Memory B cell (primary cell): ENCODE measurements around the gene SOX1.
A peak's percentile ranks its signal among the peaks of the same experiment; 100 is the strongest.

Experiments
- ATAC-seq: fragments of 150-1000 bp; cut with Tn5 transposase; 2 replicates; pipeline ENCODE4 v1.10.0; 2021; ENCODE audit warnings: low read depth, mild to moderate bottlenecking, moderate library complexity
- DNase-seq, 2 donors: peaks; one replicate each; pipeline ENCODE4 v3.0.0; 2022; ENCODE audit warnings: low spot score in 2 of 2
- H3K27ac Mint-ChIP-seq: one replicate; pipeline ENCODE4 v1.8.0; 2022; ENCODE audit warnings: mild to moderate bottlenecking, moderate library complexity, mixed read lengths
- H3K27me3 Mint-ChIP-seq: one replicate; pipeline ENCODE4 v1.8.0; 2022; ENCODE audit warnings: mixed read lengths
- H3K36me3 Mint-ChIP-seq: one replicate; pipeline ENCODE4 v1.8.0; 2022; ENCODE audit warnings: mild to moderate bottlenecking, mixed read lengths
- H3K4me1 Mint-ChIP-seq: one replicate; pipeline ENCODE4 v1.8.0; 2022; ENCODE audit warnings: mixed read lengths
- H3K4me3 Mint-ChIP-seq: one replicate; pipeline ENCODE4 v1.8.0; 2022; ENCODE audit warnings: mild to moderate bottlenecking, moderate library complexity, mixed read lengths
- H3K9me3 Mint-ChIP-seq: one replicate; pipeline ENCODE4 v1.8.0; 2022; ENCODE audit warnings: mixed read lengths

SOX1 gene

GRCh38 chr13:112055036-112055914, 11.7 kb upstream of the SOX1 start:
- Mint-ChIP-seq H3K36me3 (peaks cover 2% of the 10 kb centered on the region), H3K4me1 (no peaks in the 10 kb centered on the region), H3K9me3 (no peaks in the 10 kb centered on the region), H3K27me3 (peaks cover 22% of the 10 kb centered on the region), H3K27ac (peak overlapping the region; percentile 38), H3K4me3 (no peak overlapping the region)
- ATAC-seq (no peak), DNase-seq (no peak)

DNA sequence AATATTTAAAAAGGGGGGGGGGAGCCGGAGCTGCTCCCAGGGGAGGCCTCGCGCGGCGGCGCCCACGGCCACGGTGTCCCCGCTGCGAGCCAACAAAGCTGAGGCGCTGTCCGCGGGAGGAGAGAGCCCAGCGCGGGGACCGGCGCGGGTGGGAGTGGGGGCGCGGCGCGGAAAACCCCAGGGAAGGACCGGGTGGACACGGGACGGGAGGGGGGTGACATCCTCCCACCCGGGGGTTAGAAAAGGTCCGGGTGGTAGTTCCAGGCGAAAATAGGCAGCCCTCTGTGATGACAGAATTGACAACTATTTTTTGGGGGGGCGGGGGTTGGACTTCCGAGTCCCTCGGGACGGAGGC, 11.1 kb upstream of the SOX1 start:
- Mint-ChIP-seq H3K27ac (no peak overlapping the region), H3K27me3 (peaks cover 24% of the 10 kb centered on the region), H3K9me3 (no peaks in the 10 kb centered on the region), H3K4me1 (no peaks in the 10 kb centered on the region), H3K36me3 (peaks cover 2% of the 10 kb centered on the region), H3K4me3 (no peak overlapping the region)
- DNase-seq (no peak), ATAC-seq (no peak)

DNA sequence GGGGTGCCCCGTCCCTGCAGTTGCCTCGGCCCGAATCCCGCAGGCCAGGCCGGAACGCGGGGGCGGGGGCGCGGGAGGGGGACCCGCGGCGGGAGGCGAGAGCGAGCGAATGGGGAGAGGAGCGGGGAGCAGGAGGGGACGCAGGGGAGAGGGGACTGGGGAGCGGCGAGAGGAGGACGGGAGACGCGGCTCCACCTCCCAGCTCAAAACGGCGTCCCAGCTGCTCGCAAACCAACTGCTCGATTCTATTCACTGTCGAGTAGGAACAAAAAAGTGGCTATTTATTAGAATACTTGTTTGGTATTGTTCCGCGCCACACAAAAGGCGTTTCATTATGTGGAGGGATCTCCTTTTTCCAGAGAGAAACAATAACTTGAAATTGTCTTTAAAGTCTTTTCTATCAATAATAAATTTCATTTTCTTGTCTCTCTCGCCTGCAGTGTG, 10.6 kb upstream of the SOX1 start:
- Mint-ChIP-seq H3K9me3 (no peaks in the 10 kb centered on the region), H3K27ac (no peak overlapping the region), H3K27me3 (peaks cover 24% of the 10 kb centered on the region), H3K4me3 (no peak overlapping the region), H3K36me3 (peaks cover 2% of the 10 kb centered on the region), H3K4me1 (no peaks in the 10 kb centered on the region)
- DNase-seq, result no peak
- ATAC-seq, result no peak

- no peak overlapping the region for H3K4me3 Mint-ChIP-seq
- peaks cover 25% of the 10 kb centered on the region for H3K27me3 Mint-ChIP-seq
- no peak overlapping the region for H3K27ac Mint-ChIP-seq
- no peak for ATAC-seq
- H3K4me1 Mint-ChIP-seq, result no peaks in the 10 kb centered on the region
- peaks cover 2% of the 10 kb centered on the region for H3K36me3 Mint-ChIP-seq
- DNase-seq, result no peak
- H3K9me3 Mint-ChIP-seq, result no peaks in the 10 kb centered on the region
Observed at GRCh38 chr13:112056739-112057438, 10.1 kb upstream of the SOX1 start.

DNA sequence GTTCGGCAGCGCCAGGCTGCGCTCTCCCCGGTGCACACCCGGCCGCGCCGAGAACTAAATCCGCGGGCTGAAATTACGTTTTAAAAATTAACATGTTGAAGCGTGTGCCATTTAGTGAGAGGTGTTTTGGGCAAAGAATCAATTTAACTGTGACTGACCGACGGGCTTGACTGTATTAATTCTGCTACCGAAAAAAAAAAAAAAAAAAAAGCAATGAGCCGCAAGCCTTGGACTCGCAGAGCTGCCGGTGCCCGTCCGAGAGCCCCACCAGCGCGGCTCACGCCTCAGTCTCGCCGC, 9.6 kb upstream of the SOX1 start:
- Mint-ChIP-seq H3K4me1 (no peaks in the 10 kb centered on the region), H3K27me3 (peaks cover 26% of the 10 kb centered on the region), H3K4me3 (no peak overlapping the region), H3K36me3 (peaks cover 2% of the 10 kb centered on the region), H3K27ac (no peak overlapping the region), H3K9me3 (no peaks in the 10 kb centered on the region)
- DNase-seq (no peak), ATAC-seq (no peak)

GRCh38 chr13:112057736-112058518, 9.0 kb upstream of the SOX1 start:
- Mint-ChIP-seq H3K4me3 (no peak overlapping the region), H3K9me3 (no peaks in the 10 kb centered on the region), H3K27ac (no peak overlapping the region), H3K36me3 (peaks cover 2% of the 10 kb centered on the region), H3K27me3 (peaks cover 26% of the 10 kb centered on the region), H3K4me1 (no peaks in the 10 kb centered on the region)
- ATAC-seq (no peak), DNase-seq (no peak)

DNA sequence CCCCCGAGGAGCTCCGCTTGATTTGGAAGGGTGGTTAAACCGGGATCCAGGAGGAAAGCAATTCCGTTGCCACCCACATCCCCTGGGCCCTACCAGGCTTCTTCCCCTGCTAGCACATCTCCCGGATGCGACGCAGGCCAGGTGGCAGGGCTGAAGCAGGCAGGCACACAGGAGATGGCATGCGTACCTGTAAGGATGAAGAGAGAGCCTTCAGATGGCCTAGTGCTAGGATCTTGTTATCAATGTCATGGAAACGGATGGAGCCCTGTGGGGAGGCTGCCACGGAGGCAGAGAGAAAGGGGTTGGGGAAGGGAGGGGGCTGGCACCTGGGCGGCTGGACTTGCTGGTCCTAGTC, 8.5 kb upstream of the SOX1 start:
- Mint-ChIP-seq H3K27ac (no peak overlapping the region), H3K9me3 (peaks cover 2% of the 10 kb centered on the region), H3K4me1 (no peaks in the 10 kb centered on the region), H3K36me3 (peaks cover 2% of the 10 kb centered on the region), H3K4me3 (no peak overlapping the region), H3K27me3 (peaks cover 26% of the 10 kb centered on the region)
- DNase-seq, result no peak
- ATAC-seq, result no peak

DNA sequence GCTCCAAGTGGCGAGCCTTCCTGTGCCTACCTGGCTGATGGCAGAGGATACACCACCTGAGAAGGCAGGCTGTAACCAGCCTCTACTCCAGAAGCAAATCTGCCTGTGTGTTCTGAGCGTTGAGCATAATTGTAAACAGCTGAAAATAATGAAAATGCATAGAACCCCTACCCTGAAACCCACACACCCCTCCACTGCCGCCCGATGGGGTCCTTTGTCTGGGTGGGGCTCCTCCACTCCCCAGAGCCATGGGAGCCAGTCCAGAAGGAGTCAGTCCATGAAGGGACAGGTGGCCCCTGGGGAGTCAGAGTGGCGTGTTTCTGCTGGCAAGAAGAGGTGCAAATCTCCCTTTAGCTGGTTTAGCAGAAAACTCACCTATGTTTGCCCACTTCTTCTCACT, 8.0 kb upstream of the SOX1 start:
- Mint-ChIP-seq H3K4me3 (no peak overlapping the region), H3K4me1 (no peaks in the 10 kb centered on the region), H3K36me3 (peaks cover 2% of the 10 kb centered on the region), H3K27me3 (peaks cover 26% of the 10 kb centered on the region), H3K9me3 (peaks cover 2% of the 10 kb centered on the region), H3K27ac (no peak overlapping the region)
- ATAC-seq, result no peak
- DNase-seq, result no peak

- Mint-ChIP-seq H3K36me3 (peaks cover 2% of the 10 kb centered on the region), H3K27ac (no peak overlapping the region), H3K9me3 (peaks cover 2% of the 10 kb centered on the region), H3K4me3 (no peak overlapping the region), H3K27me3 (peaks cover 28% of the 10 kb centered on the region), H3K4me1 (no peaks in the 10 kb centered on the region)
- no peak for DNase-seq
- ATAC-seq, result no peak
Observed at GRCh38 chr13:112059457-112060281, 7.3 kb upstream of the SOX1 start.

DNA sequence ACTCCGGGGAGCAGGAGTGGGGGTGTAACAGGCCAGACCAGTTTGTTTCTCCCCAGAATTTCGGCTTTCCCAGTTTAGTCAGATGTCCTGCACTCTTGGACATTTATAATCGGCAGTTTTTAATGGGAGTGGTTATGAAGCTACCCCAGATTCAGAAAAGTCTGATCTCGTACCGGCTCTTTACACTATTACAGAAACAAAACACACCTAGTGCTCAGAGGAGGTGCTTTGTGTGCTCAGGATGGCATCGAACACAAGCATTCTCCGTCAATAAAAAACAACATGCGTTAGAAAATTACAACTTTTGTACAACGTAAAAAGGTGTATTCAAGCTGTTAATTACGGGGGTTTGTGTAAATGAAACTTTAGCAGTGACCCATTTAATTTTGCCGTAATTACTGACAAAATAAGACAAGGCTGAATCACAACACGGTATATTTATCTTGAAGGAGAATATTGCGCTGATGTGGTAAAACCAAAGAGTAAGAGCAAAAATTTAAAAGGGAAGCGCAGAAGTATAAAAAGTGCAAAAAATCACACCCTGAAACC, 6.6 kb upstream of the SOX1 start:
- peaks cover 2% of the 10 kb centered on the region for H3K9me3 Mint-ChIP-seq
- no peak overlapping the region for H3K27ac Mint-ChIP-seq
- no peaks in the 10 kb centered on the region for H3K4me1 Mint-ChIP-seq
- no peak overlapping the region for H3K4me3 Mint-ChIP-seq
- ATAC-seq, result no peak
- peaks cover 23% of the 10 kb centered on the region for H3K27me3 Mint-ChIP-seq
- H3K36me3 Mint-ChIP-seq, result peaks cover 2% of the 10 kb centered on the region
- no peak for DNase-seq

GRCh38 chr13:112060899-112061366, 6.0 kb upstream of the SOX1 start:
- Mint-ChIP-seq H3K27me3 (peaks cover 22% of the 10 kb centered on the region), H3K36me3 (peaks cover 2% of the 10 kb centered on the region), H3K9me3 (peaks cover 2% of the 10 kb centered on the region), H3K27ac (no peak overlapping the region), H3K4me1 (no peaks in the 10 kb centered on the region), H3K4me3 (no peak overlapping the region)
- DNase-seq, result no peak
- ATAC-seq, result no peak

DNA sequence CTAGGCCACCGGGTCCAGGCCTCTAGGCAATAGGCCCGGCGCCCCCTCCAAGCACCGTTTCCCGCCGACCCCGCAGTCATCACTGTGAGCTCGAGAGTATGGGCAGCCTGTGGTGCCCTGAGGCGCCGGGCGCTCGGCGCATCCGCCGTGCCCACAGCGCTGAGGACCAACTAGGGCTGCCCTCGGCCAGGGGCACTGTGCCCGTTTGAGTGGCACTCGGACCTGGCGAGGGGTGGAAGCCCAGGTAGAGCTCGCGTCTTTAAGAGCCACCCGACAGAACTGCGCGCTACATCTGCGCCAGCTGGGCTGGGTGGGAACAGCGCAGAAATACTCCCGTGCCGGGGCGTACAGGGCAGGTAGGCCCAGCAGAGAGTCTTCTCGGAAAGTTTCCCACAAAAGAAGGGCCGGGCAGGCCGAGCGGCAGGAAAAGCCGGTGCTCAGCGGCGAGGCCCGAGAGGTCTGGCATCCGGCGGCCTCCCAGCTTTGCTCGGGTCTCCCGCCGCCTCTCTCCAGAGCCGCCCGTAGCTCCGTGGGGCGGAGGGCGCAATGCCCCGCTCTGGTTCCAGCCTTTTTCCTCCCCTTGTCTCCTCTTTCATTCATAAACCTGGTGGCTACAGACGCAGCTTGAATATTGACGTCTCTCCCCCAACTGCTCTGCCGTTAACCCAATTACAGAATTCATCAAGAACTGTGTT, 5.4 kb upstream of the SOX1 start:
- peaks cover 22% of the 10 kb centered on the region for H3K27me3 Mint-ChIP-seq
- H3K27ac Mint-ChIP-seq, result no peak overlapping the region
- peaks cover 2% of the 10 kb centered on the region for H3K9me3 Mint-ChIP-seq
- no peak overlapping the region for H3K4me3 Mint-ChIP-seq
- no peaks in the 10 kb centered on the region for H3K4me1 Mint-ChIP-seq
- H3K36me3 Mint-ChIP-seq, result peaks cover 2% of the 10 kb centered on the region
- ATAC-seq (no peak), DNase-seq (no peak)

DNA sequence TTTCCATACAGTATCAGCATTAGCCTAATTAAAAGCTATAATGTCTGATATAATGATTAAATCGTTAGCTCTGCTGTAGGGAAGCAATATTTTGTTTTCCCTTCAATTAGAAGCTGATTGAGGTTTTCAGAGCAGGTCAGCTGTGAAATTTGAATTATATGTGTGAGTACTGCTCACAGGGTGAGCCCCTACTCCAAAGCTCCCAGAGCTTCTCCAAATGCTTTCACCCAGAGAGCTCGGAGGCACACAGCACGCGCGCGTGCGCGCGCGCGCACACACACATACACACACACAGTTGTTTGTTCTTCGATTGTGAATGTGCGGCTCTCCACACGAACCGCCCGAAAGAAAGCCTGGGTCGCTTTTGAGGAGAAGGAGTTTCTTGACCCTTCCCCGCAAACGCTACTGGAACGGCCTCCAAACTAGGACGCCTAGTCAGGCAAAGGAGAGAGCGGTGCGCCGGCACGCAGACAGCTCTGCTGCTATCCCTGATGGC, 4.8 kb upstream of the SOX1 start:
- H3K4me3 Mint-ChIP-seq, result no peak overlapping the region
- ATAC-seq (no peak), DNase-seq (no peak)
- H3K27ac Mint-ChIP-seq, result no peak overlapping the region
- peaks cover 22% of the 10 kb centered on the region for H3K27me3 Mint-ChIP-seq
- peaks cover 2% of the 10 kb centered on the region for H3K9me3 Mint-ChIP-seq
- H3K36me3 Mint-ChIP-seq, result peaks cover 2% of the 10 kb centered on the region
- H3K4me1 Mint-ChIP-seq, result no peaks in the 10 kb centered on the region
